Left lobe of liver (tissue), 2 donors: ENCODE measurements around the gene KANSL3. TPM values are rescaled to one million over a fixed set of nuclear protein-coding genes. Genes with fewer than 3 reads are reported as not detected.
A peak's percentile ranks its signal among the peaks of the same experiment; 100 is the strongest.
"Not testable (repeated sequence)": the region's sequence is repeated elsewhere in the genome, so short reads cannot be mapped to it uniquely, and the experiment has no call there.

ENCODE experiments used
- ATAC-seq: fragments of 200-7000 bp; cut with Tn5 transposase; one replicate; pipeline ENCODE4 v1.9.1; 2020; ENCODE audit warnings: mild to moderate bottlenecking, moderate library complexity
- DNase-seq: peaks from one replicate; pipeline ENCODE4 v3.0.0-alpha.2; 2020; ENCODE audit warnings: low spot score
- total RNA-seq: library from RNA; stranded (reverse); gene quantifications from one replicate; pipeline ENCODE4 v1.2.1, GENCODE V29; 2021
- donor health status: DM: no; HTN: no; CAD: no; lungs with moderate emphysema.
- donor health status: DM: no; HTN: yes; CAD: no.

Gene KANSL3
- total RNA-seq: 18.5 TPM

DNA sequence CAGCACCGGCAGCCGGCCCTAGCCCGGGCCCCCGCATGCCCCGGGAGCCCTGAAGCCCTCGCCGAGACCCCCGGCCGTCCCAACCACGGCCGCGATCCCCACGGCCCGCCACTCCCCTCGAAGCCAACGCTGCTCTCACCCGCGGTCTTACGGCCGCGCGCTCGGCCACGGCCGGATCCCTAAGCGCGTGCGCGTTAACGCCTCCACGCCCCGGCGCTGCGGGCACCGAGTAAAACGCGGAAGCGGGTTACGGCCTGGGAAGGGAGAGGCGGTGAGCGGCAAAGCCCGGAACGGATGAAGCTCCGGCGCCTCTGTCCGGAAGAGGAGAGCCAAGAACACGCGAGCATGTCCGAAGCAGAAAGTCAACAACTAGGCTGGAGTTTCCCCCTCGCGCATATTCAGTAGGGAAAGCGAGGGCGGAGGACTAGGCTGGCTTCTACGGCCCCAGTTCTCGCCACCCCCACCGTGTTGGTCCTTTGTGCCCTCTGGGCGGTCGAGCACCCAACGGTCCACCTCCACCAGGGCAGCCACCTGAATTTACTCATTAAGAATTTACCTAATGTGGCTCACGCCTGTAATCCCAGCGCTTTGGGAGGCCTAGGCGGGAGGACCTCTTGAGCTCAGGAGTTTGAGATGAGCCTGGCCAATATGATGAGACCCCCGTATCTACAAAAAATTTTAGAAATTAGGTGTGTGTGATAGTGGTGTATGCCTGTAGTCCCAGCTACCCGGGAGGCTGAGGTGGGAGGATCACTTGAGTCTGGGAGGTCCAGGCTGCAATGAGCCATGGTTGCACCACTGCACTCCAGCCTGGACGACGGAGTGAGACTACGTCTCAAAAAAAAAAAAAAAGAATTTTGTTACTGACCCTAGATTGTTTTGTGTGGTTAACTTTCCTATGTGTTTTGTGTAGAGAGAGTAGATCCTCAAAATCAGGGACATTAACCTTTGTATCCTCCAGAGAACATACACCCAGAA, at the start of gene KANSL3:
TSS of gene KANSL3 (minus strand) at position 169 of the 978 bp plus-strand sequence. CDS start 1,177 bp downstream, outside the sequence.
- peak; percentile 94 for ATAC-seq

DNA sequence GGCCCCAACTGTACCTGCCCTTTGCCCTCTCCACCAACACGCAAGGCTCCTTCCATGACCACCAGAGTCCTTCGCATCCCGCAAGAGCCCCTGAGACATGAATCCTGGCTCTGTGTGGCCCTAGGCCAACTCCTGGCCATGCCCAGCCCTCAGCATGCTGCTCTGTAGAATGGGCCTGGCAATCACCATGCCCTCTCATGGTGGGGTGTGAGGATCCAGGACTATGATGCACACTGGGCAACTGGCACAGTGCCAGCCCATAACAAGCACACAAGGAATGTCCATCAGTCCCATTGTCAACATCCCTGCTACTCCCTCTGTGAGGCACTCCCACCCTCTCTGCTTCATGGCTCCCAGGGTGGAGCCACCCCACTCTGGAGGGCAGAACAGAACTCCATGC, 49.2 kb upstream of the KANSL3 start:
- ATAC-seq (no peak), DNase-seq (no peak)

More for the DNA sequence above, at the start of gene KANSL3:
- DNase-seq: peak; percentile 95

- ATAC-seq (no peak), DNase-seq (no peak)
Measured at GRCh38 chr2:96685577-96686459, 47.7 kb upstream of the KANSL3 start.

- DNase-seq (no peak), ATAC-seq (no peak)
Measured at GRCh38 chr2:96684883-96685576, 46.9 kb upstream of the KANSL3 start.

DNA sequence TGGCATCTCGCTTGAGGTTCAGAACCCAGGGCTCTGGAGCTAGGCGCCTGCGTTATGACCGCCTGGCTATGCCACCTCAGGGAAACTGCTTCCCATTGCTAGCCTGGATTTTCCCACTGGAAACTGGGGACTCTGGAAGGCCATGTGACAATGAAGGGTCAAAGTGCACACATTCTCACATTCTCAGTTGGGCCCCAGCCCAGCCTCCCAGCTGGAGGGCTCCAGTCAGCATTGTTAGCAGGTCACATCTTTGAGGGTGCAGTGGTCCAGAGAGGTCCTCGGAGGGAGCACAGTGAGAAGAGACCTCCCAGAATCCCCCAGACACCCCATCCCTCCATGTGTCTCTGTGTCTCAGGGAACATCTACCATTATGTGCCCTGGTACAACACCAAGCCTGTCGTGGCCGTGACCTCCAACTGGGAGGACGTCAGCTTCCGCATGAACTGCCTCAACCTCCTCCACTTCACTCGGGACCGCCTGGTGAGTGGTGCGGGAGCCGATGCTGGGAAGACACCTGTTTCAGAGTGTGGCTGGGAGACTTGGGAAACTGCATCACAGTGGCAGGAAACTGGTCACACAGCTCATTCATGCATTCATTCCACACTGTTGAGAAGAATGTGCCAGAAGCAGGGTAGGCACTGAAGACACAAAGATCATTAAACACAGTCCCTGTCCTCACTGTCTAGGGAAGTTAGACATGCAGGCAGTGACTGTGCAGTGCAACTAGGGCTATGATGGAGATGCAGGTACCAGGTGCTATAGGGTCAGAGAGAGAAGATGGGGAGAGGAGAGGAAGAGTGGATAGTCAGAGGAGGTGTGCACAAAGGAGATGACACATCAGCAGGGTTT, 46.1 kb upstream of the KANSL3 start:
- ATAC-seq (peak; percentile 69), DNase-seq (no peak)

- no peak for ATAC-seq
- DNase-seq: no peak
Measured at GRCh38 chr2:96683307-96683706, 45.2 kb upstream of the KANSL3 start.

DNA sequence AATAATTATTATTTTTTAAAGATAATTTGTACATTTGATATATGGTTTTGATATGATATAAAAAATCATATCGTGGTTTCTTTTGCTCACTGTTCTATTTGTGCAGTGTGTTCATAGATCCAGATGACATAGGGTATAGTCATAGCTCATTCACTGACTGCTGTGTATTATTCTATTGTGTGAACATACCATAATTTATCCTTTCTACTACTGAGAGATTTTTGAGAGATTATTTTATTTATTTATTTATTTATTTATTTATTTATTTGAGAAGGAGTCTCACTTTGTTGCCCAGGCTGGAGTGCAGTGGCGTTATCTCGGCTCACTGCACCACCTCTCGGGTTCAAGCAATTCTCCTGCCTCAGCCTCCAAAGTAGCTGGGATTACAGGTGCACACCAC, 43.4 kb upstream of the KANSL3 start:
- DNase-seq (no peak), ATAC-seq (no peak)

GRCh38 chr2:96680561-96681141, 42.5 kb upstream of the KANSL3 start:
- ATAC-seq (peak; percentile 52), DNase-seq (no peak)

DNA sequence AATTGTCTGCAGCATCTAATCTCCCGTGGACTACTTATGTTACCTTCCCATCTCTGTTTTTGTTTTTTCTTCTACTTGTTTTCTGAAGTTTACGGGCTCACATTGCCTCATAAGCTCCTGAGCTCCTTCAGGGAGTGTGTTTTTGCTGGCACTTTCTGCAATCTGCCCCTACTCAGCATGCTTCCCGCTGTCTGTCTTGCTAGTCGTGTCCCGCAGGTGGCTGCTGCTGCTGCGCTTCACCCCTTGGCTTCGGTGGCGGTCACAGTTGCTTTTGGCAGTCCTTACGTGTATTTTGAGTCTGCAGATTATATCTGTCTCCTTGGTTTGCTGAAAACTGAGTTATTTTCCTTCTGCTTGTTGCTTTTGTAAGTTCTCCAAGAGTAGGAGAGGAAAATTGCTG, 41.7 kb upstream of the KANSL3 start:
- ATAC-seq (no peak), DNase-seq (no peak)

DNA sequence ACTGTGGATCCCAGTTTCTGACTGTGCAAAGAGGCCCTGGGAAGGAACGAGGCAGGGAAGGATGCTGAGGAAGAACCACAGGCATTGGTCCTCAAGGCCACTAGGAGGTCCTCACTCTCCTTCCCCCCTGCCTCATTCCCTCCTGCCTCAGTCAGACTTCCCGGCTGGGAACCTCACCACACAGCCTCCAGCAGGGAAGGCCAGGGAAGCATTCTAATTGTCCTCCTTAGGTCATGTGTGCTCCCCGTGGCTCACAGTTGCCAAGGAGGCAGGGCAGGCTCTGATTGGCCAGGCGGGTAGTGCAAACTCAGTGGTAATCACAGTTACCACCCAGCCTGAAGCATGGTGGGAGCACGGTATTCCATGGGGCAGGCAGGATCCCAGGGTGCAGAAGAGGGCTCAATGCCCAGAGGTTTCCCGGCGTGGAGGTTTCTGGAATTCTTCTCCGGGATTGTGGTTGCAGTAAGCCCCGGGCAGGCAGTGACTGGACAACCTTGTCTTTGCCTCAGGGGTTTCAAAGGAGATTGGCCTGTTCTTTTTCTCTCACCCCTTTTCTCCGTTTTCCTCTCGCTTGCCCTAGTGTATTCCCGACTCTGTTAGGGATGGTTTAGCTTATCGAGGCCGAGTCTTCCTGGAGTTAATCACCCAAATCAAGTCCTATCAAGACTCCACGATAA, 31.6 kb upstream of the KANSL3 start:
- no peak for ATAC-seq

GRCh38 chr2:96668771-96669170, 30.7 kb upstream of the KANSL3 start:
- DNase-seq (no peak), ATAC-seq (no peak)

More for the DNA sequence above, 31.6 kb upstream of the KANSL3 start:
- no peak for DNase-seq

DNA sequence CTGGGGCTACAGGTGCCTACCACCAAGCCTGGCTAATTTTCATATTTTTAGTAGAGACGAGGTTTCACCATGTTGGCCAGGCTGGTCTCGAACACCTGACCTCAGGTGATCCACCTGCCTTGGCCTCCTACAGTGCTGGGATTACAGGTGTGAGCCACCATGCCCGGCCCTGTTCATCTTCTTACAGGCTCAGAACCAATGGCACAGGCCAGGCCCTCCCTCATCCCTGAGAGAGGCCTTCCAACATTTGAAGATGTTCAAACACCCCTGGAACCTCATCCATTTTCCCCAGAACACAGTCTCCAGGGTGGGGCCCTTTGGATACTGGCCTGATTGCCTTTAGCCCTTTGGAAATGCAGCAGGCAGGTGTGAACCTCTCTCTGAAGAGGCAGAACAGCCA, 27.6 kb upstream of the KANSL3 start:
- not testable (repeated sequence) for ATAC-seq

DNA sequence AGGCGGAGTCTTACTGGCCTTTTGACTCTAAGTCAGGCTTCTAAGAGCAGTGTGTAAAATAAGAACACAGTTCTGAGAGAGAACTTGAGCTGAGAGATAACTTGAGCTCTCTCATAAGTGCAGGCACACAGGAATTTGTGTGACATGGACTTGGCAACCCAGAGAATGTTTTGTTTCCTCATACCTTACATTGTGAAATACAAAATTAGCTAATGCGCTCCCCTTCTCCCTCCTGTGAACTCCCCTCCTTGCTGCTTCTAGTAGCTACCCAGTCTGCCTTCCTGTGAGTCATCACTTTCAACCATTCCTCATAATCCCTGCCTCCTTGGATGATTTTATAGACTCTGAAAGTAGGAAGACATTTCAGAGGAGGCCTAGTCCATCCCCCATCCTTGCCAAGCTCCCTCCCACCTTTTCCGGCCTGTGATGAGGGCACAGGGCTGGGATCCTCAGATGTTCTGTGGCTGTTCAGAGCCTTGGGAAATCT, 27.0 kb upstream of the KANSL3 start:
- DNase-seq: no peak

More for the DNA sequence above, 27.6 kb upstream of the KANSL3 start:
- not testable (repeated sequence) for DNase-seq

GRCh38 chr2:96664366-96664925, 26.3 kb upstream of the KANSL3 start:
- DNase-seq: no peak
- no peak for ATAC-seq

More for the DNA sequence above, 27.0 kb upstream of the KANSL3 start:
- peak; percentile 55 for ATAC-seq

GRCh38 chr2:96663829-96664228, 25.7 kb upstream of the KANSL3 start:
- ATAC-seq: no peak
- no peak for DNase-seq

DNA sequence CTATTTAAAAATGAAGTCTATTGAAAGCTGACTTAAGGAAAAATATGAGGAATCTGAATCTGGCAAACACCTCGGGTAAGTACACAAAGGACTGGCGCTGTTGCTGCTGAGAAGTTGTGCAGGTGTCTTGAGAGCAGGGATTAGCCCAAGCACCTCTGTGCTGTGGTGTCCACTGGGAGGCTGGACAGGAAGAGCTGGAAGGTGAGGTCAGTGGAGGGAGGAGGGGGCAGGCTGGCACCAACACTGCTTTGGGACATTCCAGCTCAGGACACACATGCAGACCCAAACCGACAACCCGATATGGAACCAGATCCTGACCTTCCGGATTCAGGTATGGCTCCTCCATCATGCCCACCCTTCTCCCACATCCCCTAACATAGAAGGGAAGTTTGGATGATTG, 25.1 kb upstream of the KANSL3 start:
- ATAC-seq (no peak), DNase-seq (no peak)

GRCh38 chr2:96662360-96662759, 24.2 kb upstream of the KANSL3 start:
- no peak for ATAC-seq
- DNase-seq: no peak

DNA sequence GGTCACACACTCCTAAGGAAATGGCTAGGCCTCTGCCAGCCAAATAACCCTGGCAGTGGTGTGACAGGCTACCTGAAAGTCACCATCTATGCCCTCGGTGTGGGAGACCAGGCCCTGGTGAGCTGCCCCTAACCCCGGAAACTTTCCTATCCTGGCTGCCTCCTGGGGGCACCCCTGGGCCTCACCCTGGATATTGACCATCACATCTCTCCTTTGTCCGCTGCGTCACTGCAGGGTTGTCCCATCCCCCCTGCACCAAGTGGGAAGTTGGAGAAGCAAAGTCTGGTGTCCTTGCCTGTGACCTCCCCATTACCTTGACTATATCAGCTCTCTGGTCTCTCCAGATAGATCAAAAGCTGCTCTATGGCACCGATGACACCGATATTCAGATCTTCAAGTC, 23.2 kb upstream of the KANSL3 start:
- ATAC-seq (no peak), DNase-seq (no peak)
